HG03103 (cell line): ENCODE data around the gene EIF4ENIF1.
"Not testable (repeated sequence)": the region's sequence is repeated elsewhere in the genome, so short reads cannot be mapped to it uniquely, and the experiment has no call there.

Experiments
- ATAC-seq: cut with Tn5 transposase; IDR thresholded peaks from one replicate; pipeline ENCODE4 v1.9.1; 2021; ENCODE audit warnings: low read depth; ENCODE audit not compliant: unreplicated experiment

The EIF4ENIF1 gene, protein sequence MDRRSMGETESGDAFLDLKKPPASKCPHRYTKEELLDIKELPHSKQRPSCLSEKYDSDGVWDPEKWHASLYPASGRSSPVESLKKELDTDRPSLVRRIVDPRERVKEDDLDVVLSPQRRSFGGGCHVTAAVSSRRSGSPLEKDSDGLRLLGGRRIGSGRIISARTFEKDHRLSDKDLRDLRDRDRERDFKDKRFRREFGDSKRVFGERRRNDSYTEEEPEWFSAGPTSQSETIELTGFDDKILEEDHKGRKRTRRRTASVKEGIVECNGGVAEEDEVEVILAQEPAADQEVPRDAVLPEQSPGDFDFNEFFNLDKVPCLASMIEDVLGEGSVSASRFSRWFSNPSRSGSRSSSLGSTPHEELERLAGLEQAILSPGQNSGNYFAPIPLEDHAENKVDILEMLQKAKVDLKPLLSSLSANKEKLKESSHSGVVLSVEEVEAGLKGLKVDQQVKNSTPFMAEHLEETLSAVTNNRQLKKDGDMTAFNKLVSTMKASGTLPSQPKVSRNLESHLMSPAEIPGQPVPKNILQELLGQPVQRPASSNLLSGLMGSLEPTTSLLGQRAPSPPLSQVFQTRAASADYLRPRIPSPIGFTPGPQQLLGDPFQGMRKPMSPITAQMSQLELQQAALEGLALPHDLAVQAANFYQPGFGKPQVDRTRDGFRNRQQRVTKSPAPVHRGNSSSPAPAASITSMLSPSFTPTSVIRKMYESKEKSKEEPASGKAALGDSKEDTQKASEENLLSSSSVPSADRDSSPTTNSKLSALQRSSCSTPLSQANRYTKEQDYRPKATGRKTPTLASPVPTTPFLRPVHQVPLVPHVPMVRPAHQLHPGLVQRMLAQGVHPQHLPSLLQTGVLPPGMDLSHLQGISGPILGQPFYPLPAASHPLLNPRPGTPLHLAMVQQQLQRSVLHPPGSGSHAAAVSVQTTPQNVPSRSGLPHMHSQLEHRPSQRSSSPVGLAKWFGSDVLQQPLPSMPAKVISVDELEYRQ

DNA sequence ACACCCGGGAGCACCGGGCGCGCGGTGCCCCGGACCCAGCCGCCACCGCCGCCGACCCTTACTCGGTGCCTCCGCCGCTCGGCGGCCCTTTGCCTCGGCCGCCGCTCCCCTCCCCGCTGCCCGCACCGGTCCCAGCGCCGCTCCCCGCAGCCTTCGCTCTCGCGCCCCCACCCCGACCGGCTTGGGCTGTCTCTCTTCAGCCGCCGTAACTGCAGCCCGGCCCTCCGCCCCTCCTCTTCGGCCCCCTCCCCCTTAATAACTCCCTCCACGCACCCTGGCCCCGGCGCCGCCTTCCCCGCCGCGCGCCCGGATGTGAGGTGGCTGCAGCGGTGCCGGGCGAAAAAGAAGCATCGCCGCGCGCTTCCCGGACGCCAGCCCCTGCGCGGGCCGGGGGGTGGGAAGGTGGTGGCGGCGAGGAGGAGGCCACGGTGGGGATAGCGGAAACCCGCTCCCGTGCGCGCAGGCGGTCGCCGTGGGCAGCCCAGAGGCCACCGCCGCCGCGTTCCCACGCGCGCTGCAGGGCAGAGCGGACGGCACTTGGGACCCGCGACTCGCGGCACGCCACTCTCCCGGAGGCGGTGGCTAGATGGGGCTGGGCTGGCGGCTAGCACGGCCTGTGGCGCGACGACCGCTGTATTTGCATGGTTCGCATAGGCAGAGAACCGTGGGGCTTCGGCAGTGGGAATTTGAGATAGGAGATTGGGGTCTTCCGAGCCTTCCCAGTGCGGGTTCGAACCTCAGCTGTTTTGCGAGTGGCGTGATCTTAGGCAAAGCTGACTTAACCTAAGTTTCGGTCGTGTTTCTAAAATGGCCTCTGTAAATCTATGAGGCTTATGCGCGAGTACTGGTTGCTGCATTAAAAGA lies at the start of gene EIF4ENIF1:
EIF4ENIF1 (minus strand) TSS at position 211 of the 864 bp plus-strand sequence. CDS start 1,124 bp downstream, outside the sequence.
- no peak for ATAC-seq

DNA sequence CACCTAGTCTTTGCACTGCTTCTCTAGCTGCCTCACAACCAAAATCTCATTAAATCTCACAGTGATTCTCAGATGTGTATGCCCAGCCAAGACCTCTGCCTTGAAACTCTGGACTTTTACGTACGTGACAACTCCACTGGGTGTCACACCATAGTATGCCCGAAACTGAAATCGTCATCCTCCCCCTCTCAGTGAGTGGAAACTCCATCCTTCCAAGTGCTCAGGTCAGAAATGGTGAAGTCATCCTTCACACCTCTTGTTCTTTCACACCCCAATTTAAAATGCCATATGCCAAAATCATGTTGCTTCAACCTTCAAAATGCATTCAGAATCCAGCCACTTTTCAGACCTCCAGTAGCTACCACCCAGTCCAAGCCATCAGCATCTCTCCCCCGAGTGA lies 49.2 kb upstream of the EIF4ENIF1 start:
- ATAC-seq: no peak

DNA sequence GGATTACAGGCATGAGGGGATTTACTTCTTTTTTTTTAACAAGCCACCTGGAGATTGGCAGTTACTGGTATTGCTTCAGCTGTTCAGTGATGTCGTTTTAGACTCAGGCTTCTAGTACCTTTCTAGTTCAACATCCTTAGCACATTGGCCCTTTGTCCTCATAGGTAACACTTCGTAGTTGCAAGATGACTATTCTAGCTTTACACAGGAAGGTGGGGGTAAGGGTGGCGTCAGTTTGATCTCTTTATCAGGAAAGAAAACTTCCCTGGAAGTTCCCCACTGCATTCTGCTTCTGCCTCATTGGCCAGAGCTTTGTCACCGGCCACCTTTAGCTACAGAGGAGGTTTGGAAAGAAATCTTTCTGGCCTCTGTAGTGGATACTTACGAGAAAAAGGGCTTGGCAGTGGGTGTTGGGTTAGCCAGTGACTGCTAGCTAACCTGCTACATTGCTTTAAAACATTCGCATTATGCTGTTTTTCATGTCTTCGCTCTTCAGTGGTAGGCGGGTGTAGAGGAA lies 47.4 kb upstream of the EIF4ENIF1 start:
- no peak for ATAC-seq

DNA sequence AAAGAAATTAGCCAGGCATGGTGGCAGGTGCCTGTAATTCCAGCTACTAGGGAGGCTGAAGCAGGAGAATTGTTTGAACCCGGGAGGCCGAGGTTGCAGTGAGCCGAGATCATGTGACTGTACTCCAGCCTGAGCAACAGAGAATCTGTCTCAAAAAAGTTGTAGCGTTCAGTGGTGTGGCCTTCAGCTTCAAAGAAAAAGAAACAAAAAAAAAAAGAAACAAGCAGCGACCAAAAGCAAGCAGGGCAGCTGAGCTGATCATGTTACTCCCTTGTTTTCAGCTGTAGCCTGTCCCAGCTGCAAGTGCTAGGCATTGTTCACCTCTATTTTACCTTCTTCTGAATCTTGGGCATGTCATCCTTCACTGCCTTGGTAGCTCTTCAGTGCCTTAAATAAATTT lies 43.7 kb upstream of the EIF4ENIF1 start:
- ATAC-seq: no peak

DNA sequence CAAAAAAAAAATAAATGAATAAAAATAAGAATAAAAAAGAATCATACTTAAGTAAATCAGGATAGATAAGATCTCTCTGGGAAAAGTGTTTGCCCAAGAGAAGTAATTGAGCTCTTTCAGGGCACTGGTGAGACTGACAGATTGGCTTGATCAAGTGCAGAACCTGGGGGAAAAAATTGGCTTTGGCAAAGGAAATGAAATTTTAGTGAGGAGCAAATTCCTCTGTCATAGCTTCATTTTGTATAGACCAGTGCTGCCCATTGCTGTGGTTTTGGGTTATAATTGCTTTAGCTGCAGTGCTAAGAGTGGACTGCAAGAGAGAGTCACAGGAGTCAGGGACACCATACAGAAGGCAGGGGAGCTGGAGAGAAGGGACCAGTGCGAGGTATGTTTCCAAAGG lies 42.4 kb upstream of the EIF4ENIF1 start:
- ATAC-seq: no peak

DNA sequence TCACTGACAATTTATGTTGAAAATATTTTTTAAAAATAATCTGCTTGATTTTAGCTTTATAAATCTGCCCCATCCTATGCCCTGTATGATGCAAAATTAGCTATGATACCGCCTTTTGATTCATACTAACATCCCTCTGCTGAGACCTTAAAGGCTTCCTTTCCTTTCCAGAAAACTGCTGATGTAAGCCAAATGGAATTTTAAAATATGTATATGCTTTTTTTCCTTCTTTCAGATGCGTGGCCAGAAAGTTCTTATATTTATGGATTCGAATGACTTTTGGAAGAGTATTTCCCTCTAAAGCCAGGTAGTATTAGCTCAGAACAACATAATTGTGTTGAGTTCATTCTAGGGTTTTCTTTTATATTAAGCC lies 41.2 kb upstream of the EIF4ENIF1 start:
- no peak for ATAC-seq

DNA sequence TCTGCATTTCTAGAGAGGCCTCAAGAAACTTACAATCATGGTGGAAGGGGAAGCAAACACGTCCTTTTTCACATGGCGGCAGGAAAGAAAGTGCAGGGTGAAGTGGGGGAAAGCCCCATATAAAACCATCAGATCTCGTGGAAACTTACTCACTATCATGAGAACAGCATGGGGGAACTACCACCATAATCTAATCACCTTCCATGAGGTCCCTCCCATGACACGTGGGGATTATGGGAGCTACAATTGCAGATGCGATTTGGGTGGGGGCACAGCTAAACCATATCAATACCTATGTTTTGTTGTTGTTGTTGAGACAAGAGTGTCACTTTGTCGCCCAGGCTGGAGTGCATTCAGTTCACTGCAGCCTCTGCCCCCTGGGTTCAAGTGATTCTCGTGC lies 36.6 kb upstream of the EIF4ENIF1 start:
- ATAC-seq: no peak

DNA sequence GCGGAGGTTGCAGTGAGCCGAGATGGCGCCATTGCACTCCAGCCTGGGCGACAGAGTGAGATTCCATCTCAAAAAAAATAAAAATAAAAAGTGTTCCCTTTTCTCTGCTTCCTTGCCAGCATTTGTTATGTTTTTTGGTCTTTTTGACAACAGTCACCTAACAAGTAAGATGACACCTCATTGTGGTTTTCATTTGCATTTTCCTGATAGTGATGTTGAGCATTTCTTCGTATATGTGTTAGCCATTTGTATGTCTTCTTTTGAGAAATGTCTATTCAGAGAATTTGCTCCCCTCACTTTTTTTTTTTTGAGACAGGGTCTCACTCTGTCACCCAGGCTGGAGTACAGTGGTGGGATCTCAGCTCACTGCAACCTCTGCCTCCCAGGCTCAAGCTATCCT lies 34.5 kb upstream of the EIF4ENIF1 start:
- ATAC-seq: not testable (repeated sequence)

DNA sequence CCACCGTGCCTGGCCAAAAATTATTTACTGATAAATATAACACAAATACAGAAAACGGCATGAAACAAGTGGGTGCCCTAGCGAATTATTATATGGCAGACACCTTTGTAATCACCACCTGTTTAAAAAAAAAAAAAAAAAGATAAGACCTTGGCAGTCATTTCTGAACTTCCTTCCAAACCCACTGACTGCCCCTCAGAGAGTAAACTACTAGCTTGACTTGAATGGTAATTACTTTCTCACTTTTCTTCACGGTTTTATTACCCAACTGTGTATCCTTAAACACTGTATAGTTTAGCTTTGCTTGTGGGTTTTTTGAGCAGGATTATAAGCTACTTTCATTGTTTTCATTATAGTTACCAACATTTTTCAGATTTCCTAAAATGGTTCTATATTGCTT lies 30.4 kb upstream of the EIF4ENIF1 start:
- ATAC-seq: no peak

DNA sequence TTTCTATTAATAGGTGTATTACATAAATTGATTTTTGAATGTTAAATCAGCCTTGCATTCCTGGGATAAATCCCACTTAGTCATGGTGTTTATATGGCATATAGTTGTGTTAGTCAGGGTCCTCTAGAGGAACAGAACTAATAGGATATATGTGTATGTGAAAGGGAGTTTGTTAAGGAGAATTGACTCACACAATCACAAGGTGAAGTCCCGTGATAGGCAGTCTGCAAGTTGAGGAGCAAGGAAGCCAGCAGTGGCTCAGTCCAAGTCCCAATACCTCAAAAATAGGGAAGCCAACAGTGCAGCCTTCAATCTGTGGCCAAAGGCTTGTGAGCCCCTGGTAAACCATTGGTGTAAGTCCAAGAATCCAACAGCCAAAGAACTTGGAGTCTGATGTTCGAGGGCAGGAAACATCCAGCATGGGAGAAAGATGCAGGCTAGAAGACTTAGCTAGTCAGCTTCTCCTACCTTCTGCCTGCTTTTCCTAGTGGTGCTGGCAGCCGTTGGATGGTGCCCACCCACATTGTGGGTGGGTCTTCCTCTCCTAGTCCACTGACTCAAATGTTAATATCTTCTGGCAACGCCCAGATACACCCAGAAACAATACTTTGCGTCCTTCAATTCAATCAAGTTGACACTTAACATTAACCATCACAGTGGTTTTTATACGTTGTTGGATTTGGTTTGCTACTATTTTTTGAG lies 19.6 kb upstream of the EIF4ENIF1 start:
- ATAC-seq: no peak

DNA sequence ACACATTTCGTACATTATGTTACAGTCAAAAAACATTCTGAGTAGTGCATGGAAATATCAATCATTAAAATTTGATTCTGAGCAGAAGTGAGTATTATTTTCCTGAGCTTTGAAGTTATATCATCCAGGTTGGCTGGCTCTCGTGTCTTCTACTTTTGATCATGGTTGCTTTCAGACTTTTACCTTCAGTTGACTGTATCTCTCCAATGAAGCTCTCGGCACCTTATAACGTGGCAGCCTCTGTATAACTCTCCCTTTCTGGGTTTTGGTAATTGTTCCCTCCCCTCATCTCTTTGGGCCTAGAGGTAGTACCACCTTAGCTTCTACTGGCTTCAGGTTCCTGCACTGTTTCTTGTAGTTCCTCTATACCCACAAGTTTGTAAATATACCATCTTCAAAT lies 18.9 kb upstream of the EIF4ENIF1 start:
- ATAC-seq: no peak

DNA sequence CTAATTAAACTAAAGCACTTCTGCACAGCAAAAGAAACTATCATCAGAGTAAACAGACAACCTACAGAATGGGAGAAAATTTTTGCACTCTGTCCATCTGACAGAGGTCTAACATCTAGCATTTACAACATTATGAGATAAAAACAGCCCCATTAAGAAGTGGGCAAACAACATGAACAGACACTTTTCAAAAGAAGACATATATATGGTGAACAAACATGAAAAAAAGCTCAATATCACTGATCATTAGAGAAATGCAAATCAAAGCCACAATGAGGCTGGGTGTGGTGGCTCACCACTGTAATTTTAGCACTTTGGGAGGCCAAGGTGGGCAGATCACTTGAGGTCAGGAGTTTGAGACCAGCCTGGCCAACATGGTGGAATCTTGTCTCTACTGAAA lies 17.9 kb upstream of the EIF4ENIF1 start:
- not testable (repeated sequence) for ATAC-seq

DNA sequence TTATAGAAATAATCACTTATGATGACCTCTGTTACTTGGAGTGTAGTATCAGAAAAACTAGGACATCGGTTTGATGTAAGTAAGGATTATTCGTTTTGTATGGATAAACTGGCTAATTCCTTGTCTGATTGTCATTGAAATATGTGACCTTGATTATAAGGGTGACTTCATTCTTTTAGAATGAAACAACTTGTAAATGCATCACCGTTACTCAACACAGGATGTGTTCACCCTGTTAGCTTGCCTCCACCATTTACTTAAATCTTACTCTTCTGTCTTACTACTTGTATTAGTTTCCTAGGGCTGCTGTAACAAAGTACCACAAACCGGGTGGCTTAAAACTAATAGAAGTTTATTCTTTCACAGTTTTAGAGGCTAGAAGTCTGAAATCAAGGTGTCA lies 14.6 kb upstream of the EIF4ENIF1 start:
- ATAC-seq: no peak

DNA sequence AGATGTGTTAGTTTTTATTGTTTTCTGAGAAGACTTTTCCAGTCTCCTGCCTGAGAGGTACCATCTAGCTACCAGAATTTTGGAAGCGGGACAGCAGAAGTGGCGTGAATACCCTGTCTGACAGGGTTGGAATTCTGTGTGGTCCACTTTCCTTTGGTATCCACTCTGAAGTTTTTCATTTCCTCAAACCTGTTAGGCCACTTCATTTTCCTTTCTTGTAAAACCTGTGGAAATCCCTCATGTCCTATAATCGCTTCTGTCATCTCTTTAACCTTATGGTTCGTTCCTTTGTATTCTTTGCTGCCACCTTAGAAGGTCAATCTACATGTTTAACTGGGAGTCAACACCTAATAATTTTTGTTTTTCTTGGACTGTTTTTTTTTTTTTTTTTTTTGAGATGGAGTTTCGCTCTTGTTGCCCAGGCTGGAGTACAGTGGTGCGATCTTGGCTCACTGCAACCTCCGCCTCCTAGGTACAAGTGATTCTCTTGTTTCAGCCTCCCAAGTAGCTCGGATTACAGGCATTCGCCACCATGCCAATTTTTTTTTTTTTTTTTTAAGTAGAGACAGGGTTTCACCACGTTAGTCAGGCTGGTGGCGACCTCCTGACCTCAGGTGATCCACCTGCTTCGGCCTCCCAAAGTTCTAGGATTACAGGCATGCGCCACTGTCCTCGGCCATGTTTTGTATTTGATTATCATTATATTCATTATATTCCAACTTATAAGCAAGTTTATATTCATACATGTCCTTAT lies 13.7 kb upstream of the EIF4ENIF1 start:
- no peak for ATAC-seq

DNA sequence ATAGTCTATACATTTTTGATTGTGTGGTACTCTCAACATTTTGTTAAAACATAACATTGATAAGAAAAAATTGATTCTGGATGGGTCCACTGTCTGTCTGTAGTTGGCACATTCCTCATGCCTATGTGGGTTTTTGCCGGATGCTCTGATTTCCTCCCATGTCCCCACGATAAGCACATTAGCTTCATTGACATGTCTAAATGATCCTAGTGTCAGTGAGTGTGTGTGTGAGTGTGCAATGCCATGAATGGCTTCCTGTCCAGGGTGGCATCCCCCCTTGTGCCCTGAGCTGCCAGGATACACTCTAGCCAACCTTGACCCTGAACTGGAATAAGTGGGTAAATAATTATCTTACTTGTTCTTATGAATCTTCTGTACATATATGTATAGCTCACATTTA lies 12.1 kb upstream of the EIF4ENIF1 start:
- ATAC-seq: no peak

DNA sequence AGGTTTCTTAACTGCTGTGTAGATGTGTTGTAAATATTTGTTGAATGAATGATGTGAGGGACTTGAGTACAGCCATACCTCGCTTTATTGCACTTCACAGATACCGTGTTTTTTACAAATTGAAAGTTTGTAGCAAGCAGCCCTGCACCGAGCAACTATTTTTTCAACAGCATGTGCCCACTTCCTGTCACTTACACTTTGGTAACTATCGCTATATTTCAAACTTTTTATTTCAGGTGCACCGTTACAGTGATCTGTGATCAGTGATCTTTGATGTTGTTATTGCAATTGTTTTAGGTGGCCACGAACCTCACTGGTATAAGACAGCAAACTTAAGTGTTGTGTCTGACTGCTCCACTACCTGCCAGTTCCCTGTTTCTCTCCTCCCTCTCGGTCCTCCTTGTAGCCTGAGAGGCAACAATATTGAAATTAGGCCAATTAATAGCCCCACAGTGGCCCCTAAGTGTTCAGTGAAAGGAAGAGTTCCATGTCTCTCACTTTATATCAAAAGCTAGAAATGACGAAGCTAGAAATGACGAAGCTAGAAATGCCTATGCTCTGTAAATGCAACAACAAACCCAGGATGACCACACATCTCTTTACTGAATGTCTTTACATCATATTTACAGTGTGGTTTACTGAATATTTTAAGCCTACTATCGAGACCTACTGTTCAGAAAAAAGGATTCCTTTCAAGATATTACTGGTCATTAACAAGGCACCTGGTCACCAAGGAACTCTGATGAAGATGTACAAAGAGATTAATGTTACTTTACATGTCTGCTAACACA lies 7.7 kb upstream of the EIF4ENIF1 start:
- no peak for ATAC-seq

DNA sequence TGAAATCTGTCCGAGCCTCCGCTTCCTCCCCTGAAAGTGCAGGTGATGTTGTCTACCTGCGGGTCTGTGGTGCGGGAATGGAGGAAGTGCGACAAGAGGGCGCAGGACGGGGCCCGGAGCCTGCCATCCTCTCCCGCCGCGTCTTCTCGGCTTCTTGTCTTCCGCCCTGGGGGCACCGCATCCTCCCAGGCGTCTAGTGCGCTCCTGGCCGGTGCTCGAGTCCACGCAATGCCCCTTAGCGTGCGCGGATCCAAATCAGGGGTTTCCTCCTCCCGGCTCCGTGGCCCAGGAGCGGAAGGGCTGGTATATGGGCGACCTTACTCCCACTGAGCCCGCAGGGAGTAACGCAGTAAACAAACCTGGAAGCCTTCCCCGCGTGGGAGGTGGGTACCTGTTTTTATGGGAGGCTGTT lies 7.1 kb upstream of the EIF4ENIF1 start:
- no peak for ATAC-seq

DNA sequence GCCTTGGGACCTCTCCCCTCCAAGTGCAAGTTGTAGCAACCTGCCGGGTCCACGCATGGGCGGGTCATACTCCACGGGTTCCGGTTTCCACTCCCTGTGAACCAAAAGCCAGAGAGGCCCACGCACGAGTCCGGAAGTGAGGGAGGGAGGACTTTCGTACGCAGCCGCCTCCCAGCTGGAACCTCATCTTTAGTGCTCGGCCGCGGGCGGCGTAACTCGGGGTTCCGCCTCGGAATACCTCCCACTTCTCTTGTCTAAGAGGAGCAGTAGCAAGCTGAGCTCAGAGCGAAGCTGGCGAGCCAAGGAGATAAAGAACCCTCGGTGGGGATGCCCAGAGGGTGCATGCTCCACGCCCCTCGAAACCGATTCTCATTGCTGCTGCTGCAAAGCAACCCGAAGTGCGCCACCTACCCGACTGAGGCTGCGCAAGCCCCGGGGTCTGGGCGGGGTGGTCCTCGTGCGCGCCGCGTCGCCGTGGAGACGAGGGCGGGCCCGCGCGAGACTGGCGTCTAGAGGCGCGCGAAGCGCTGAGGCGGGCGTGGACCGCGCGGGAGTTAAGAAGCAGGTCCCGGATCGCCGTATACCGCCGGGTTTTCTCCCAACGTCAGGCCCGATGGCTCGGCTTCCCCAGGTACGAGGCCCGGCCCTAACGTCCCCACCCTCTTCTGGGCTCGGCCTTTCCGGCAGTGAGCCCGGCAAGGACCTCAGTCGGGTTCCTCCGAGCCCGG lies 6.5 kb upstream of the EIF4ENIF1 start, which contains the start of gene SFI1:
SFI1 (plus strand) TSS at position 530 of the 728 bp plus-strand sequence. CDS start 11,749 bp downstream, outside the sequence.
- peak; percentile 75 for ATAC-seq
